Activated T-cell treated with anti-CD3 and anti-CD28 coated beads for 24 hours (primary cell): Measurements from ENCODE around the gene PCP2.

Source experiments
- DNase-seq: peaks from one replicate; pipeline ENCODE4 v3.0.0-alpha.2; 2020; ENCODE audit warnings: low read depth

PCP2 gene

GRCh38 chr19:7633698-7634097 lies at the start of gene PCP2:
Gene PCP2 (minus strand): TSS chr19:7633719. CDS start chr19:7633457, 262 bp downstream.
- no peak for DNase-seq

GRCh38 chr19:7682175-7682855 lies 48.8 kb upstream of the PCP2 start:
- DNase-seq: no peak

DNA sequence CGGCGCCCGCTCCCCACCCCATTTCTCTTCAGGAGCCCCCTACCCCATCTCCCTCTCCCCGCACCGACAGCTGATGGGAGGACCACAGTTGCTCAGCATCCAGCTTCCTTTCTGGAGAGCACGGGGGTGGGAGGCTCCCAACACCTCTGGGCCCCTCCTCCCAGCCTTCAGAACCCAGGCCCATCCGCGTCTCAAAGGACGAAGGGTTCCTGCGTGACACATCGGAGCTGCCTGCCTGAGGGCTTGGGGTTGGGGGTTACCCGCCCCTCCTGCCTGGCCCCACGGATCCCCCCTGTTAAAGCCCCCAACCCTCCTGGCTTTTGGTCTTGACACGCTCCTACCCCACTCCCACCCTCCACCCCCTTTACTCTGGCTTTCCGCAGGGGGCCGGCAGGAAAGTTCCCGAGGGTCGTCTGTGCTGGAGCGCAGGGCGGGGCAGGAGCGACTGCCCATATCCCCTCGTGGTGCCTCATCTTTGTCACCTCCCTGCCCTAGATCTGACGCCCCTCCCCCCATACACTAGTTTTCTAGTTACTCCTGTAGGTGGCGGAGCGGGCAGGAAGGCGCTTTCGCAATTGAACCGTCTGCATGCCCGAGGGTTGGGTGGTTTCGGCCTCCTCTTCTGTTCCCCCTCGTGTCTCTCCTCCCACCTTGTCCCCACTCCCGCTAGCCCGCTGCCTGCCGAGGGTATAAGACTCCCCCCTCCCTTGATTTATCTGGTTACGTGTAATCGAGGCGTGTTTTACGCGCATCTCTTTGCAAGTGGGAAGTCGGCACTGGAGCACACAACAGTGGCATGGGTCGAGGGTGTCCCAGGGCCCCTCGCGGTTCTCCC lies 48.0 kb upstream of the PCP2 start:
- peak; percentile 83 for DNase-seq

DNA sequence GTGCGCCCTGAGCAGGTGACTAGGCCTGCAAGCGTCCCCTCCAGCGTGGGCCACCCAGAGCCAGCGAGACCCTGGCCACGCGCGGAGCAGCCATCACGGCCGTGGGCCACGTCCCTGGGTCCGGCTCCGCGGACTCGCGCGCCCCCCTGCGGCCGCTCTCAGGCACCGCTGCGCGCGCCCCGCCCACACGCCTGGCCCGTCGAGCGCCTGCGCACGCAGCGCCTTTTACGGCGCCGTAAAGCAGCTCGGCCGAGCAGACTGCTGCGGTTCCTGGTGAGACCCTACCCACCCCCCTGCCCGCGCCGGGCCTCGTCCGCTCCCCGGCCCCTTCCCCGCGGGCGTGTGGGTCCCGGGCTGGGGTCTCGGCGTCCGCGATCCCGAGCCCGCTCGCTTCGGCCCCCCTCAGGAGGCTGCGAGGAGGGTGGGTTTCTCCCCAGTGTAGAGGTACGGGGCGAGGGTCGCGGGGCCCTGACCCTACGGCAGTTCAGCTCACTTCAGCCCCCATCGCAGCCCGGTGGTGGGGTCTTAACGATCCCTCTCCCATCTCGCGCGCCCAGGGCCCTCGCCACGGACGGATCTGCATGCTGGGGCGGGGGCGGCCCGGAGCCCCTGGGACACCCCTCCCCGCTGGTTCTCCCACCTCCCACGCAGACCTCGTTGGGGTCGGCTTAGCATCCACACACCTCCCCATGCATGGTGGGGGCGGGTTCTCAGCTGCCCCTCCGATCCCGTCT lies 47.3 kb upstream of the PCP2 start, which contains the start of gene TRAPPC5:
TRAPPC5 (plus strand) TSS at position 228 of the 734 bp plus-strand sequence. CDS start 1,421 bp downstream, outside the sequence.
- peak; percentile 83 for DNase-seq

DNA sequence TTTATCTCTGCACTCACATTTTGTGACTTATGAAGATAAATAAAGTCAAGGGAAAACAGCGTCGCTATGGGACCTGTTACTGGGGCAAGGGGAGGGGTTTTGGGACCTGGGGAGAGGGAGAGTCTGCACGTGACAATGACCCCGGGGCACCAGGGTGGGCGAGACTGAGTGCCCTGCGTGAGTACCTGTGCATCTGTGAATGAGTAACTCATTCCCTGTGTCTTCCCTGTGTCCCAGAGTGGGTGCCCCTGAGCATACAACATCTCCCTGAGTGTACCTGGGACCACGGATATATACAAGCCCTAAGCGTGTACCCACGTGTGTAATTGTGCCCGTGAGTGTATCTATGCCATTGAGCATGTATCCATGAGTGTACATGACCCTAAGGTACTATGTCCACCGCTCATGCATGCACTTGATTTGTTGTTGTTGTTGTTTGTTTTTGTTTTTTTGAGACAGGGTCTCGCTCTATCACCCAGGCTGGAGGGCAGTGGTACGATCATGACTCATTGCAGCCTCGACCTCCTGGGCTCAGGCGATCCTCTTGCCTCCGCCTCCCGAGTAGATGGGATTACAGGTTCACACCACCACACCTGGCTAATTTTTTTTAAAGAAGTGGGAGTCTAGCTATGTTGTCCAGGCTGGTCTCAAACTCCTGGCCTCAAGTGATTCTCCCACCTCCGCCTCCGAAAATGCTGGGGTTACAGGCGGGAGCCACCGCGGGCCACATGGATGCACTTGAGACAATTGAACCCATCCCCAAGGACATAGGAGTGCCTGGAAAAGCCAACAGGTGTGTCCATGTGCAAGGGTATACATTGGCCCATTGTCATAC lies 46.5 kb upstream of the PCP2 start:
- no peak for DNase-seq

GRCh38 chr19:7678971-7679751 lies 45.6 kb upstream of the PCP2 start:
- peak; percentile 57 for DNase-seq

DNA sequence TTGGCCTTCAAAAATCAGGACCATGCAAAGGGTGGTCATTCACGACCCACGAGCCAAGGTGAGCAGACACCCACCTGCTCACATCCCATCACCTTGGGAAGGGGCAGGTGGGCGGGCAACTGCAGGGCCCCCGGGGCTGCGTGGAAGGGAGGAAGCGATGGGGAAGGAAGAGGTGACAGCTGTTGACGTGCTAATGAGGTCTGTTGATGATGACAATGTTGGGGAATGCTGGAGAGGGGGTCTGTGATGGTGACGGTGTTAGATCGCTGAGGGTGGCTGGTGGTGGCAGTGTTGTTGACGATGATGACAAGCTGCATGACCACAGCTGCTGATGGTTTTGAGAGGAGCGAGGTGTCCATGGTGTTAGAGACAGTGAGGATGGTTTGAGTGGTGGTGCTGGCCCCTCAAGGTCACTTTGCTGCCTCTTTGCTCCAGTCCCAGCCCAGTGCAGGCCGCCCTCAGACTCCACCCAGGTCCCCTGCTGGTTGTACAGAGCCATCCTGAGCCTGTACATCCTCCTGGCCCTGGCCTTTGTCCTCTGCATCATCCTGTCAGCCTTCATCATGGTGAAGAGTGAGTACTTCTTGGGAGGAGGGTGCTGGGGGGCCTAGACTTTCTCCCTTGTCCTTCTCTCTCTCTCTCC lies 44.3 kb upstream of the PCP2 start:
- no peak for DNase-seq

GRCh38 chr19:7676854-7677253 lies 43.3 kb upstream of the PCP2 start, which contains the start of gene MCEMP1:
Gene MCEMP1 (plus strand): TSS chr19:7677090. CDS start chr19:7677121, 31 bp downstream.
- DNase-seq: no peak

GRCh38 chr19:7676376-7676775 lies 42.9 kb upstream of the PCP2 start:
- no peak for DNase-seq

DNA sequence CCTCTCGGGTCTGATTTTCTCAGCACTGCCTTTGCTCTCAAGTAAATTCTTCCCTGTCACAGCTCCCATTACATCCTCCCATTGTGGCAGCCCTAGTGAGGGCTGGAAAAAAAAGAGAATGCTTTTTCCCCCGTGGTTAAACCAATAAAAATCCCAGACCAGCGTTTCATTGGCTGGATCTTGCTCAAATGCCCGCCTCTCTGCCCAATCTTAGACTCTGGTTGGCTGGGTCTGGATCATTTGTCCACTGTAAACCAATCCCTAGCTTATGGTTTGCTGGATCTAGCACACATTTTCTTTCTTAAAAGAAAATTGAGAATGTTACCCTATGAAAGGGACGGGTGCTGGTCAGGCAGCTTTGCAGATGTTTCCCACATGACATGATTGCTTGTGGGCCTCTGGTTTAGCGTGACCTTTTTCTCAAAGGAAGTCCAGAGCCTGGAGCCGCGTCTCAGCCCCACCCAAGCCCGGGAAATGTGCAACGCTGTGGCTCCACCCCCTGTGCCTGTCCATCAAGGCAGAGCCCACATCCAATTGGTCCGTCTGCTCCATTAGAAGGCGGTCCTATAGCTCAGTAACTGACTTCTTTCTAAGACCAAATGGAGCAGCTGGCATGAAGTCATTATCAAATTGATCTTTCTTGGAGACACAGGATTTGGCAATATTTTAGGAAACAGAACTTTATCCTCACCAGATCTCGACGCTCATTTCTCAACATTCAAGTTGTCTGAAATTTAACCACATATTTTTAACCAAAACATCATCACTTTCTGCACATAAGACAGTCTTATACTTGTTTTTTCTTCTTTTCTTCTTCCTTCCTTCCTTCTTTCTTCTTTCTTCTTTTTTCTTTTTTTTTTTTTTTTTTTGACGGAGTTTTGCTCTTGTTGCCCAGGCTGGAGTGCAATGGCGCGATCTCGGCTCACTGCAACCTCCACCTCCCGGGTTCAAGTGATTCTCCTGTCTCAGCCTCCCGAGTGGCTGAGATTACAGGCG lies 40.8 kb upstream of the PCP2 start:
- DNase-seq: no peak

- DNase-seq: no peak
Measured at GRCh38 chr19:7672522-7672921, 39.0 kb upstream of the PCP2 start.

GRCh38 chr19:7670790-7671189 lies 37.3 kb upstream of the PCP2 start:
- no peak for DNase-seq

DNA sequence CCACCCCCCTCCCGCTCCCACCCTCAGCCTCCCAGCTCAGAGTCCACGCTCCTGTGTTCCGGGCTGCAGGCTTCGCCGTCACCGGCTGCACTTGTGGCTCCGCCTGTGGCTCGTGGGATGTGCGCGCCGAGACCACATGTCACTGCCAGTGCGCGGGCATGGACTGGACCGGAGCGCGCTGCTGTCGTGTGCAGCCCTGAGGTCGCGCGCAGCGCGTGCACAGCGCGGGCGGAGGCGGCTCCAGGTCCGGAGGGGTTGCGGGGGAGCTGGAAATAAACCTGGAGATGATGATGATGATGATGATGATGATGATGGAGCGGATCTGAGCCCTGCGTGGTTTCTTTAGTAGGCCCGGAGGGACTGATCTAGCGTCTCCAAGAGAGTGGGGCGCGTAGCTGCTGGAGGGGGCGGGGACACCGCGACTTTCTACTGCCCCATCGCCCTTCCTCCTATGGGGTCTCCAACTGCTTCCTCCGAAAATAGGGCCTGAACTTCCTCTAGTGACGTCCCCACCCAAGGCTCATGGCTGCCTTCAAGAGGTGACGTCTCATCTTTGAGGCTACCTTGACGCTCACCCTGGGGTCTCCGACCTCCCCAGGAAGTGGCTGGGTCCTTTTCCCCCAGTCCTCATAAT lies 36.7 kb upstream of the PCP2 start:
- no peak for DNase-seq

- no peak for DNase-seq
Measured at GRCh38 chr19:7669641-7670040, 36.1 kb upstream of the PCP2 start.

DNA sequence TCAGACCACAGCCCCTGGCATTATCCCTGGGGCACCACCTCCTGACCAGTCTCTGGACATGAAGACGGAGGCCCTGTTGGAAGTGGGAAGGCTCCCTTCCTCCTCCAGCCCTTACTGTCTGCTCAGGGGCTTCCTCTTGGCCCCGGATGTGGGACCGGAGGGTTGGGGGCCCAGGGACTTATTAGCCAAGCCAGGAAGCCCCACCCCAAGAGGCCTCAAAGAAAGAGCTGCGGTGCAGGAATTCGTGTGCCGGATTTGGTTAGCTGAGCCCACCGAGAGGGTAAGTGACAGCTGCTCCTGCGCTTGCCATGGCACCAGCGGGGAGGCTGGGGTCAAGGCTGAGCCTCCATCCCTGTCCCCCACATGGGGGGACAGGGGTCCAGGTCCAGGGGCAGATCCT lies 35.3 kb upstream of the PCP2 start, which contains the start of gene RETN:
RETN (plus strand) TSS at position 208 of the 400 bp plus-strand sequence. CDS start 278 bp downstream, outside the sequence.
- no peak for DNase-seq

GRCh38 chr19:7665076-7665475 lies 31.6 kb upstream of the PCP2 start:
- DNase-seq: no peak

DNA sequence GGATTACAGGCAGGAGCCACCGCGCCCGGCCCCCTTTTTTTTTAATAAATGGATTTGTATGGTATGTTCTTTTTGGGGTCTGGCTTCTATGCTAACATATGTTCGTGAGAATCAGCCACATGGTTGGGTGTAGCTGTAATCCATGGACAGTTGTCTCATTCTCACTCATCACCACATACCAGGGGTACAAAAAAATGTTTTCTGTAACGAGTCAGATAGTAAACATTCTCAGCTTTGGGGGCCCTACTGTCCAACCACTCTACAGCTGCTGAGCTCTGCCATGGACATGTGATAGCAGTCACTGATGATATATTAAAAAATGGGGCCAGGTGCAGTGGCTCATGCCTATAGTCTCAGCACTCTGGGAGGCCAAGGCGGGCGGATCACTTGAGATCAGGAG lies 30.2 kb upstream of the PCP2 start:
- DNase-seq: no peak

DNA sequence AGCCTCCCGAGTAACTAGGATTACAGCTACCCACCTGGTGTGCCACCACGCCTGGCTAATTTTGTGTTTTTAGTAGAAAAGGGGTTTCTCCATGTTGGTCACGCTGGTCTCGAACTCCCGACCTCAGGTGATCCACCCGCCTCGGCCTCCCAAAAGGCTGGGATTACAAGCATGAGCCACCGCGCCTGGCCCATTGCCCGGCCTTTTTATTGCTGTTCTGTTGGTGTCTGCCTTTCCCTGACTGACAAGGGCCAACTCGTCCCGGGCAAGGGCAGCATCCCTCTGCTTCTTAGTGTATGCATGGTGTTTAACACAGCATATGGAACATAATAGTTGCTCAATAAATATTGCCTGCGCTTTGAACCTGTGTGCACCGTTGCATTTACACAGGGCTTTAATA lies 29.1 kb upstream of the PCP2 start:
- DNase-seq: no peak
